Ovary (tissue), 9 donors: ENCODE results near the gene TCERG1L. TPM values are rescaled to one million over a fixed set of nuclear protein-coding genes. Genes with fewer than 3 reads are reported as not detected.

ENCODE experiments used
- DNase-seq, 5 donors: peaks; one replicate each; pipeline ENCODE4 v3.0.0-alpha.2; 2019 to 2020
- H3K27ac ChIP-seq, 2 donors: fragments of 200-600 bp; one replicate each; pipeline versions ENCODE4 v1.5.1 to v1.8.0; 2019 to 2022
- H3K27me3 ChIP-seq: fragments of 200-600 bp; one replicate; pipeline ENCODE4 v1.8.0; 2022
- H3K36me3 ChIP-seq: fragments of 200-600 bp; sonication (generic); one replicate; pipeline ENCODE4 v1.5.1; 2019
- H3K4me1 ChIP-seq: one replicate; pipeline ENCODE4 v1.8.1; 2013; ENCODE audit warnings: mild to moderate bottlenecking, moderate library complexity; ENCODE audit not compliant: insufficient read depth
- H3K4me3 ChIP-seq: fragments of 200-600 bp; sonication (generic); one replicate; pipeline ENCODE4 v1.5.1; 2017
- H3K9me3 ChIP-seq, 2 donors: fragments of 200-600 bp in 1 of 2; sonication (generic) in 1 of 2; one replicate each; pipeline versions ENCODE4 v1.5.1 to v1.8.1; 2013 to 2019; ENCODE audit warnings: mild to moderate bottlenecking in 1 of 2, moderate library complexity in 1 of 2
- CTCF ChIP-seq, 3 donors: fragments of 450-650 bp in 2 of 3; fragments of 200-600 bp in 1 of 3; IDR thresholded peaks; one replicate each; pipeline versions ENCODE4 v1.5.1 to v1.8.0; 2016 to 2022; ENCODE audit warnings: antibody characterized with exemption in 3 of 3, mild to moderate bottlenecking in 1 of 3
- EP300 ChIP-seq: sonication (generic); formaldehyde crosslinking; IDR thresholded peaks from one replicate; pipeline ENCODE4 v1.6.1; 2017; ENCODE audit warnings: antibody characterized with exemption
- POLR2A ChIP-seq: fragments of 450-650 bp; IDR thresholded peaks from one replicate; pipeline ENCODE4 v1.6.1; 2017; ENCODE audit warnings: antibody characterized with exemption, mild to moderate bottlenecking, moderate library complexity
- WGBS, 3 donors: extraction: QIAGEN DNeasy Blood & Tissue Kit in 1 of 3; methylation state at CpG; one replicate each; pipeline versions ENCODE4 v1.1.5 to v1.1.7; 2013 to 2017; 5-methylcytosine and 5-hydroxymethylcytosine counted together
- intact Hi-C, 4 donors: fragments of 100-400 bp; cut with DNase I; formaldehyde crosslinking; loops; one replicate each; pipeline versions ENCODE4 v1.11.0 to v1.15.1; 2022 to 2023
- polyA plus RNA-seq, 2 donors: library from polyadenylated mRNA; stranded (reverse); fragments of 200-250 nt in 1 of 2; fragments of 350-450 nt in 1 of 2; fragmentation: Illumina TruSeq in 1 of 2; extraction: RNeasy Lipid Tissue Mini Kit (QIAGEN cat#74804) in 1 of 2; gene quantifications; one replicate each; pipeline ENCODE4 v1.2.3, GENCODE V29; 2013 to 2014
- total RNA-seq, 7 donors: library from RNA; depleted of rRNA in 2 of 7; stranded (reverse); fragments of >200 nt in 2 of 7; fragmentation: NEBNext Ultra II Directional in 3 of 7; extraction: Animal tissue kit (Norgen Biotek cat#: 25700) in 3 of 7; gene quantifications; one replicate each; pipeline versions ENCODE4 v1.1.0 to v1.2.4, GENCODE V29; 2016 to 2023
- donor health status: DM: no; HTN: no; CAD: no; lungs with moderate emphysema.
- donor health status: DM: no; HTN: no; CAD: no.
- donor health status: Bipolar disorder and iron deficiency.
- donor health status: DM: yes; HTN: yes; CAD: no.
- donor health status: DM: no; HTN: no; CAD: no.
- donor health status: DM: yes; HTN: yes; CAD: no.

TCERG1L gene
- total and polyA plus RNA-seq, 9 donors = 1.1 to 8.0 (median 1.8) TPM

- intact Hi-C loops = no loop called here
- WGBS, 3 donors = 89 to 93% (median 92%) methylated on average over 17 of the region's 17 CpGs
- no peak for DNase-seq
- Histone ChIP-seq H3K27ac (no peak overlapping the region), H3K27me3 (no peaks in the 10 kb centered on the region), H3K9me3 (no peaks in the 10 kb centered on the region), H3K4me1 (no peaks in the 10 kb centered on the region), H3K4me3 (no peak overlapping the region), H3K36me3 (no peaks in the 10 kb centered on the region)
- no peak for TF ChIP-seq CTCF (IDR thresholded peaks at IDR 0.05)
- TF ChIP-seq POLR2A = no peak
- no peak for TF ChIP-seq EP300
These were observed 64.7 kb downstream of the TCERG1L start for GRCh38 chr10:131246775-131247174.

DNA sequence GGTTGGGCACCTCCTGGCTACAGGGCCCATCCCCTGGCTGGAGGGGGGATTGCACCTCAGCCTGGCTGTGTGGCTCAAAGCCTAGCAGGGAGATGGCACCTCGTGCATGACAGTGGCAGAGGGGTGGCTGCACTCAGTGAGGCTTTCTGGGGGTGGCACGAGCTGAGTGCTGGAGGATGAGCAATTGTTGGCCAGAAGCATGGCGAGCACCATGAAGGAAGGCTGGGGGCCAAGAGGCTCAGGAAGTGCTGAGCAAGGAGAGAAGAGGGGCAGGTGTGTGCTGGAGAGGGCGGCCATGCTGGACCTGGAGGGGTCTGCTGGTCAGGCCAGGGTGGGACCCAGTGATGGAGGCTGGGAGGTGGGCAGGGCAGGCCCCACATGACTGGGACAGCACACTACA lies 65.4 kb downstream of the TCERG1L start:
- H3K9me3 ChIP-seq = no peaks in the 10 kb centered on the region
- H3K27me3 ChIP-seq = no peaks in the 10 kb centered on the region
- DNase-seq = no peak
- intact Hi-C loops = no loop called here
- WGBS, 3 donors = 83 to 90% (median 84%) methylated on average over 4 of the region's 4 CpGs
- no peaks in the 10 kb centered on the region for H3K36me3 ChIP-seq
- no peaks in the 10 kb centered on the region for H3K4me1 ChIP-seq
- TF ChIP-seq EP300 = no peak
- TF ChIP-seq CTCF (IDR thresholded peaks at IDR 0.05) = no peak
- no peak for TF ChIP-seq POLR2A
- H3K27ac ChIP-seq = no peak overlapping the region
- H3K4me3 ChIP-seq = no peak overlapping the region

DNA sequence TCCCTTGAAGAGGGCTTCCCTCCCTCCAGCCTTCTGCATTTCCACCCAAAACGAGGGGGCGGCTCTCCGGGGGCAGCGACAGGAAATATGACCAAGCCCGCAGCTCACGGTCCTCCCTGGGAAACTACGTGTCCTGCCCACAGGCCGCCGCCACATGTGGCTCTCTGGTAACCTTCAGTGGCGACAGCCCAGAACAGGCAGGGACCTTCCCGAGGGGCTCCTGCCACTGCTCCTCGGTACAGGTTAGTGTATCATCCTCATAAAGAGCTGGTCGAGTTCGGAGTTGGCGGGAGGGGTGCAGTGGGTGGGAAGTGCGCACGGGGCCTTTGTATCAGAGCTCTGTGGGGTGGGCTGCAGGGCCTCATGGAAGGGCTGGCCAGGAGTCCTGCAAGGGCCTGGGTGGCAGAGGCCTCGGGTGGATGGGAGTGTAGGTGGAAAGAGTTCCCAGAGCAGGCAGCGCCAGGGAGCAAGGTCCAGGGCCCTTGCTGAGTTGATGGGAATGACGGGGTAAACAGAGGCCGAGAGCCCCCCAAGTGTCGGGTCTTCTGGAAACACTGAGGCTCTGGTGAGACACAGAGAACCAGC lies 66.0 kb downstream of the TCERG1L start:
- Histone ChIP-seq H3K27ac (no peak overlapping the region), H3K4me3 (no peak overlapping the region), H3K27me3 (no peaks in the 10 kb centered on the region), H3K36me3 (no peaks in the 10 kb centered on the region), H3K9me3 (no peaks in the 10 kb centered on the region), H3K4me1 (no peaks in the 10 kb centered on the region)
- TF ChIP-seq CTCF (IDR thresholded peaks at IDR 0.05) (no peak), POLR2A (no peak), EP300 (no peak)
- intact Hi-C loops = no loop called here
- DNase-seq = no peak
- WGBS, 3 donors = 82 to 87% (median 85%) methylated on average over 22 of the region's 22 CpGs

DNA sequence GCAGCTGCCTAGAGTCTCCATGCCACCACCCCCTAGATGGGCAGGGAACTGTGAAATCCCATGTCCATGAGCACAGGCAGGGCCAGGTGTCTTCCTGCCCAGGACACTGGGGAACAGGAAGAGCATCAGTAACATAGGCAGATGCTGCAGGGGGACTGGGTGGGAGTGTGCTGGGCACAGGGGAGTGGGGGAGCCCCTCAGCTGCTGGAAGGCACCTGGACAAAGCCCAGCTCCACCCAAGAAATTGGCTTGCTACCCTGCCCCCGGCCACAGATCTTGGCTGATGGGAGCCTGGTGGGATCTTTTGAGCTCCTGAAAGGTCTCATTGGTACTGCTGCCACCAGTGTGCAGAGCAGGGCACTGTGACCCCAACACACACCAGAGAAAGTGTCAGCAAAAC lies 66.7 kb downstream of the TCERG1L start:
- Histone ChIP-seq H3K36me3 (no peaks in the 10 kb centered on the region), H3K4me3 (no peak overlapping the region), H3K27ac (no peak overlapping the region), H3K4me1 (no peaks in the 10 kb centered on the region), H3K27me3 (no peaks in the 10 kb centered on the region), H3K9me3 (no peaks in the 10 kb centered on the region)
- no peak for TF ChIP-seq EP300
- no peak for TF ChIP-seq POLR2A
- TF ChIP-seq CTCF (IDR thresholded peaks at IDR 0.05) = no peak
- 83 to 90% (median 89%) methylated on average over 1 of the region's 1 CpG for WGBS, 3 donors
- intact Hi-C loops = no loop called here
- no peak for DNase-seq
